Lung microvascular endothelial cell (primary cell): ENCODE measurements around the gene TANK. TPM values are rescaled to one million over a fixed set of nuclear protein-coding genes. Genes with fewer than 3 reads are reported as not detected.

Source experiments
- DNase-seq, 2 donors: peaks; one replicate each; pipeline versions ENCODE4 v3.0.0 to v3.0.0-alpha.2; 2010; ENCODE audit warnings: low read depth in 2 of 2
- total RNA-seq: library from RNA; depleted of rRNA; stranded (reverse); fragments of >200 nt; gene quantifications from 2 replicates; pipeline ENCODE4 v1.2.1, GENCODE V29; 2014

Gene TANK
- total RNA-seq, 1 donor from 2014 or later, result 63.1 TPM

DNA sequence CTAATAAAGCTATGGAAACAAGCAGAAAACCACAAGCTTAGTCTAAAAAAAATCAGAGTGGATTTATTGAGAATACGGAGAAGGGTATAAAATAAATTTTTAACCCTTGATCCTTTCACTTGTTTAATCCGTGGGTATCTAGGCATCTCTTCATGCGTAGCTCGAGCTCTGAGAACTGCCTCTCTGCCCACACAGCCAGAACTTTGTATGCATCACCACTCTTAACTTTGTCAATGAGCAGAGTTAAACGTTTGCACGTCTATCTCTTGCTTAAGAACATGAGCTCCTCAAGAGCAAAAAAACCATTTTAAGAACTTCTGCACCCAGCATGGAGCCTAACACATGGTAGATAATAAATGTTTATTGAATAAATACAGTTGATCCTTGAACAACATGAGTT, 26.9 kb upstream of the TANK start:
- DNase-seq, result no peak

DNA sequence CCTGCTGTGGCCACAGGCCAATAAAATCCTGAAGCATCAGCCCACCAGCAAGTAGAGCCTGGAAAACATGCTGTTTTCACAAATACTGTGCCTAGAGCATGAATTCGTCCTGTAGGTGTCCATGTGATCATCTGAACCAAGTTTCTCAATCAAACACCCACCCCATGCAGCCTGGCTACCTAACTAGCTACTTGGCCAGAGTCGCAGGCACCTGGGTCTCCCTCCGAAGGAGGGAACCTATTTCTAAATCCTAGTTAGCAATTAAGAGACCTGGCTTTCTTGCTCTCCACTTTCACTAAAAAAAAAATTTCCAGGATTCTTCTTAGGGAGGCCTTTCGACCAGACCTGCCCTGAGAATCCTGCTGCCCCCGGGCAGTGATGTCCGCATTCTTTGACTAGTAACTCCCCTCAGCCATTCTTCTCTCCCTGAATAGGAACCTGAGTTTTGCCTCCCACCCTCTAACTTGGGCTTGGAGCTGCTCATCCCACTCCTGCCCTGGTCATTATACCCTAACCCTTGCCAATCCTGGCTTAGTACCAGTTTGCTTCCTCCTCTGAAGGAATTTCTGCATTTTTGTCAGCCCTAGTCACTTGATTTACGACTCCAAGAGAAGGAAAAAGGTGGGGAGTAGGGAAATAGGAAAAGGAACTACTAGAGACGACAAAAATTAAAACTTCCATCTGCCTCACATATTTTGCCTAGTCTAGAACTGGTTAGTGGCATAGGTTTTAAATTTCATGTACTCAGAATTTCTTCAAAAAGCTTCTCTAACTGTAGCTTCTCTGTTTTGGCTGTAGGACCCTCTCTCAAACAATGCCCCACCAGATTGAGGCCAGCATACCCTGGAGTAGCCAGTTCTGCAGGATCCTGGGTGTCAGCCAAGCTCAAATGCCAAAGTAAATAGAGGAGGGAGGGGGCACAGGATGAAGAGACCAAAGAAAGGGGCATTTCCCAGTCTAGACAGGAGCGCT, 25.4 kb upstream of the TANK start:
- peak; percentile 48 to 66 for DNase-seq

DNA sequence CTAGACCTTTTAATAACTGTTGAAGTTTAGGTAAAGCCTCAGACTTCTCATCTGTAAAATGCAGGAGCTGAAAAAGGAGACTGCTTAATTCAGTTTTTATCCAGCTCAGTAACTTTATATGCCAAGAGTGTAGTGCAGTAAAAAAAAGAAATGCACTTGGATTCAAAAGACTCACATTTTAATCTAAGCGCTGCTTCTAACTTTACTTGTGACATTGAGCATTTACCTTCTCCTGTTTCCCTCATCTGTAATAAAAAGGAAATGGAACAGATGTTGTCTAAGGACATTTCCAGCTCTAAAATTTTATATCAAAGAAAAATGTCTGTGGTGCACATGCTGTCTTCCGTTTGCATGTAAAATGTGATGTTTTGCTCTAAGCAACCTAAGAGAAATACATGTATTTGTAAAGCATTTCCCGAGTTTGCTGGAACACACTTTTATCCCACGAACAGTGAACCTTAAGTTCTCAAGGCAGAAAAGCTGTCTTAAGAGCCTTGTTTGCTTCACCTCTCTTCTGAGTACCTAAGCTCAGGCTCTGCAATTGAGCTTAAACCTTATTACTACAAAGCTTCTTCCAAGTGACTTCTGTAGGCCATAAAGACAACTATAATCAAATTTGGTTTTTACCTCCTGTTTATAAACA, 24.2 kb upstream of the TANK start:
- DNase-seq, result no peak

DNA sequence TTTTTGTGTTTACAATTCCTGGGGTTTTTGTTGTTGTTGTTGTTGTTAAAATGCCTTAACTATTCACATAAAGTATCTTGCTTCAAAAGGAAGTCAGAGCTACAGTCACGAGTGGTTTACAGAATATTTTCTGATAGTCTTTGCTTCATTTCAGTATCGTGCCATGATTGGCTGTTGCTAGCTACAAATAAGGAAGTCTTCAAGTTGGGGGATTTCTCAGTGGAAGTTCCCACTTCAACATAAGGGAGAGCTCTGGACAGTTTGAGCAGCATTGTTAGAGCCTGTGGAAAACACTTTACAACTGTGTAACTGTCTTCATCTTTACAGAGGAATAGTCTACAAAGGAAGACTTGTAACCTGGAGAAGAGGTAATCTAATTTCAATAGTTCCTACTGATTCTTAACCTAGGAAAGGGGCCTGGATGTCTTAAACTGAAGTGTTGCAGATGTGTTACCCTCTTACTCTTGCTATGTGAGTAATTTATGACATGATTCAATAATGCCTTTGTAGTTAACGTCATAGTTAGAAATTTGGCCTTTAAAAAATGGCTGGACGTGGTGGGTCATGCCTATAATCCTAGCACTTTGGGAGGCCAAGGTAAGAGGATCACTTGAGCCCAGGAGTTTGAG, 23.4 kb upstream of the TANK start:
- DNase-seq, result peak in 1 of 2 donors; percentile 84

DNA sequence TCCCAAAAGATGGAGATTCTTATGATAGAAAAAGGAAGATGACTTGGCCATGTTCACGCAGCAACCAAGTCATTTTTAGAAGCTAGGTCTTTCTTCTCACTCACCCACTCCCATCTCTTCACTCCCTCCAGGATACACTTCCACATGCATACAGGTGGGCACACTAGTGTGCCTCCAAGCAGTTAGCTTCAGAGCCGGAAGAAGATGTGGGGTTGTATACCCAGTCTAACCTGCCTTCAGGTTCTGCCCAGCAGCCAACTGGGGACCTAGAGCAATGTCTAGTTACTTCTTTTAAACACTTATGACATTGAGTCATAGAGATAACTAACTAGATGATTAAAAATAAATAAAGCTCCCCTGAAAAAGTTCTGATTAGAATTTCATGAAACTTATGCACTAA, 21.8 kb upstream of the TANK start:
- no peak for DNase-seq

DNA sequence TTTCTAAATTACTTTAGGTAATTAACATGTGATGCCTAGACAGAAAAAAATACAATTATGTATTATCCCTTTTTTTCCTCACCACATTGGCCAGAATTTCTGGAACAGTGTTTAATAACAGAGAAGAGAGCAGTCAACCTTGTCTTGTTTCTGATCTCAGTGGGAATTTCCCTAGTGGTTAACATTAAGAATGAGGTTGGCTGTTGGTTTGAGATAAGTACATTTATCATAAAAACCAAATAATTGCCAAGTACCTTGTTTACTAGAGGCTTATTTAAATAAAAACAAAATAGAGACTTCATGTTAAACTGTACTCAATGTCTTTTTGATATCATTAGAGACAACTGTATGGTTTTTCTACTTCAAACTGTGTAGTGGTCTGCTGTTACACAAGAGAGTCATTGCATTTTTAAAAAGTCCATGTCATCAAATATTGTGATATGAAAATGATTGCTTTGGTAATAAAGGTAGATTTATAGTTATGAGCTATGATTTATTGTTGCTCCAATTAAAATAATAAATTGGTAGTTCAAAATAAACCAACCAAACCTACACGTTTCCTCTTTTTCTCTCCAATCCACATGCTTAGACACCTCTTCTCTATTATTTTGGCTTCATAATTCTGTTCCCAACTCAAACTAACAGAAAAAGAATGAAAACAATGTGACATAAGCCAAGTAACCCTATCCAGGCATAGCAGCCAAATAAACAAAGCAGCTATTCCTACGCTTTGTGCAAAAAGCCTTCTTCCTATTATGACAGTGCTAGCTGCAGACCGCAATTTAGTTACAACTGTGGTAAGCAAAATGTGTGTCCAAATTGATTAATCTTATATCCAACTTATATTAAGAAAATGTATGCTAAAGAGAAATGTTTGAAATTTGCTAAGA, 20.9 kb upstream of the TANK start:
- peak; percentile 64 to 74 for DNase-seq

DNA sequence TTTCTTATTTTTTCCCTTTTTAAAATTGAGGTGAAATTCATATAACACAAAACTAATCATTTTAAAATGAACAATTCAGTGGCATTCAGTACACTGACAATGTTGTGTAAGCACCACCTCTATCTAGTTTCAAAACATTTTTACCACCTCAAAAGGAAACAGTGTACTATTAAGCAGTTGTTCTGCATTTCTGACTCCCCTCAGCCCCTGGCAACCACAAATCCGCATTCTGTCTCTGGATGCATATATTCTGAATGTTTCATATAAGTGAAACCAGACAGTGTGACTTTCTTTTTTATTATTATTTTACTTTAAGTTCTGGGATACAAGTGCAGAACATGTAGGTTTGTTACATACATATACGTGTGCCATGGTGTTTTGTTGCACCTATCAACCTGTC, 19.2 kb upstream of the TANK start:
- DNase-seq, result no peak

DNA sequence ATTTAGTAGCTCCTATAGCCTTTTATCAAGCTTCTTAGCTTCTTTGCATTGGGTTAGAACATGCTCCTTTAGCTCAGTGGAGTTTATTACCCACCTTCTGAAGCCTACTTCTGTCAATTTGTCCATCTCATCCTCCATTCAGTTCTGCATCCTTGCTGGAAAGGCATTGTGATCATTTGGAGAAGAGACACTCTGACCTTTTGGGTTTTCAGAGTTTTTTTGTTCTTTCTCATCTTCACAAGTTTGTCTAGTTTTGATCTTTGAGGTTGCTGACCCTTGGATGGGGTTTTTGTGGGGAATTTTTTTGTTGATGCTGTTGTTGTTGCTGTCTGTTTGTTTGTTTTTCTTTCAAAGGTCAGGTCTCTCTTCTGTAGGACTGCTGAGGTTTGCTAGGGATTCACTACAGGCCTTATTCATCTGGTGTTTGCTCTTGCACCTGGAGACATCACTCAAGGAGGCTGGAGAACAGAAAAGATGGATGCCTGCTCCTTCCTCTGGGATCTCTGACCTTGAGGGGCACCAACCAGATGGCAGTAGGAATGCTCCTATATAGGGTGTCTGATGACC, 13.9 kb upstream of the TANK start:
- DNase-seq, result no peak

DNA sequence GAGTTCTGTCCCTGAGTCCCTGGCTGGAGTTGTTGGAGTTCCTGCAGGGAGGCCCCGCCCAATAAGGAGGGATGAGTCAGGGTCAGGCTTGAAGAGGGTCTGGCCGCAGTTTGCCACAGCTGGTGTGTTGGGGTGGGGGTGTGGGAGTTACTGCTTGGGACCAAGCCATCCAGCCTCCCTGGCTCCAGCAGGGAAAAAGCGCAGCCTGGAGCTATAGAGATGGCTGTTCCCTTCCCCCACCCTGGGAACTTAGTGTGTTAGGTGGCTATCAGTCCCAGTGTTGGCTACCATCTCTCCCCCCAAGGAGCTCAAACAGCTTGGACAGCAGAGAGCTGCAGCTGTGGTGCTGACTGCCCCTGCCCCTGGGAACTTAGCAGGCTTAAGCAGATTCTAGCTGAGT, 13.2 kb upstream of the TANK start:
- DNase-seq, result no peak

DNA sequence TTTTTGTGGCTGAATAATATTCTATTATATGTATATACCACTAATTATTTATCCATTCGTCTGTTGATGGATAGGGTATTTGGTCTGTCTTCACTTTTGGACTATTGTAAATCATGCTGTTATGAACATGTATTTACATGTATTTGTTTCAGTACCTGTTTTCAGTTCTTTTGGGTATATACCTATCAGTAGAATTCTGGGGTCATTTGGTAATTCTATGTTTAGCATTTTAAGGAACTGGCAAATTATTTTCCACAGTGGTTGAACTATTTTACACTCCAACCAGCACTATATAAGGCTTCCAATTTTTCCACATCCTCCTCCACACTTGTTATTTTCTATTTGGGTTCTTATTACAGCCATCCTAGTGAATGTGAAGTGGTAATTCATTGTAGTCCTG, 12.4 kb upstream of the TANK start:
- DNase-seq, result no peak

DNA sequence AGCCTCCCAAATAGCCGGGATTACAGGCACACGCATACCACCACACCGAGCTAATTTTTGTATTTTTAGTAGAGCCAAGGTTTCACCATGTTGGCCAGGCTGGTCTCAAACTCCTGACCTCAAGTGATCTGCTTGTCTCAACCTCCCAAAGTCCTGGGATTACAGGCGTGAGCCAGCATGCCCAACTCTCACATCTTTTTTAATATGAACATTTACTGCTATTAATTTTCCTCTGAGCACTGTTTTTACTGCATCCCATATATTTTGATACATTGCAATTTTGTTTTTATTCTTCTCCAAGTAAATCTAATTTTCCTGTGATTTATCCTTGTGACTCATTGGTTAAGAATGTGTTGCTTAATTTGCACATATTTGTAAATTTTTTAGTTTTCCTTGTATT, 9.5 kb upstream of the TANK start:
- no peak for DNase-seq

DNA sequence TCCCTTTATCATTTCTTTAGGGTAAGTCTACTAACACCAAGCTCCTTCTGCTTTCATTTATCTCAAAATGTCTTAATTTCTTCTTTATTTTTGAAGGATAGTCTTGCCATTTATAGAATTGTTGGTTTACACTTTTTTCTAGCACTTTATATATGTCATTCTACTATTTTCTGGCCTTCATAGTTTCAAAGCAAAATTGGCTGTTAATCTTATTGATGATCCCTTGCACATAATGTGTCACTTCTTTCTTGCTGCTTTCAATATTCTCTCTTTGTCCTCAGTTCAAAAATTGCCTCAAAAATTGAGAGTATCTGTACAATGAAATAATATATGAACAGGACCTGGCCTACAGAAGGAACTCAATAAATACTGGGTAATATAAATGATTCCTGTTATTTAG, 7.9 kb upstream of the TANK start:
- DNase-seq, result no peak

DNA sequence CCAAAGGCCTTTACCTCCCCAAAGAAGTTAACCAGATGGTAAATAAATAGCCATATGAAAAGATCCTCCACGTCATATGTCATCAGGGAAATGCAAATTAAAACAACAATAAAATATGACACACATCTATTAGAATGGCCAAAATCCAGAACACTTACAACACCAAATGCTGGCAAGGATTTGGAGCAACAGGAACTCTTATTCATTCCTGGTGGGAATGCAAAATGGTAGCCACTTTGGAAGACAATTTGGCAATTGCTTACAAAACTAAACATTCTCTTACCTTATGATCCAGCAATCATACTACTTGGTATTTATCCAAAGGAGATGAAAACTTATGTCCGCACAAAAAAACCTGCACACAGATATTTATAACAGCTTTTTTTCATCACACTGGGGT, 1.3 kb upstream of the TANK start:
- DNase-seq, result no peak

DNA sequence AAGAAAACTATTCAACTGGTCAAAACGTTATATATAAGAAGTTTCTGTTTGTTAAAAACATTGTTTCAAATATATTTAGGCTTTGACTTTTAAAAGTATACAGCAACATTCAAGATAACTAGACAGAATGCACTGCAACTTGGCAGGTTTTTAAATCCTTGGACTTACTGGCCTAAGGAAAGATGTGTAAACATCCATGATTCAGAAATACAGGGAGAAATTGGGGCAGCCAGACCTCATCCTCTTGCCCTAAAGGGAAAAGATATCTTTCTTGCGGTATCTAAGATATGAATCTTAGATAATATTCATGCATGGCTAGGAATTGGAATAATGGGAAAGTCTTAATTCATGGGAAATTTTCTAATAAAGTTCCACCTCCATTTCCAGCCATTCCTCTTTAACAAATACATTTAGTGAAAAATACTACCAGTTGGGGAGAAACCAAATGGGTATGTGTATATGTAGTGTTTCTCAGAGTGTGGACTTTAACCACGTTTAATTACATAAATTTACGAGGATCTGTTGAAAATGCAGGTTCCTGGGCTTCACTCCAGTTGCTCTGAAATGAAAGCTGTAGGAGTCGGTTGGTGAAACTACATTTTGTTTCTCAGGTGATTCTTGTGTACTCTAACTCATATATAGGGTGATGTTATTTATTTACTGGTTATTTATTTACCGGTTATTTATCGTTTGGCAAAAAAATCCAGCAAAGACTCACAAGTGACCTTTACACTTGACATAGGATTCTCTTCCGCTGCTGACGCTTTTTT, 587 bp upstream of the TANK start:
- DNase-seq, result no peak

DNA sequence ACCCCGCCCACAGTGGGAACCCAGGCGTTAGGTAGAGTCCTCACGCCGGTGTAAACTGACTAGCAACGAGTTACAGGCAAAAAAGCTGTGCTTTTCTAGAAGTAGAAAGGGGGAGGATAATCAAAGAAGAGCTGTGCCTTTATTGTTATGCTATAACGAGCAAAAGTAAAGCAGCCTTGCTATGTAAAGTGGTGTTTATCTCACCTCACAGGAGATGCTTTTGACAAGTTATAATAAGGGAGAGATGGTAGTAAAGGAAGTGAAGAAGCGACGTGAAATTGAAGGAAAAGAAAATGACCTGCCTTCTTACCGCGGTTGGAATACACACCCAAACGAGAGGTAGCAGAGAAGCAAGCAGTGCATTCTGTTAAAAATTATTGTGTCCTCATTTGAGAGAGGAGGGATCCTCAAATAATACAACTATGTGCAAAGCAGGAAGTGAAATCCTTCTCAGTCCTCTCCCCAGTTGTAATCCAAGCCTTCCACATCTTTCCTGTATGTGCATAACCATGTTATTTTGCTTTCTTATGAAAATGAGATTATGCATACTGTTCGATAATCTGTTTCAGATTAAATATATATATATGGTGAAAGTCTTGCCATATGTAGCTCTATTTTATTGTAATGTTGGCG, 962 bp downstream of the TANK start:
- peak in 1 of 2 donors; percentile 18 for DNase-seq

DNA sequence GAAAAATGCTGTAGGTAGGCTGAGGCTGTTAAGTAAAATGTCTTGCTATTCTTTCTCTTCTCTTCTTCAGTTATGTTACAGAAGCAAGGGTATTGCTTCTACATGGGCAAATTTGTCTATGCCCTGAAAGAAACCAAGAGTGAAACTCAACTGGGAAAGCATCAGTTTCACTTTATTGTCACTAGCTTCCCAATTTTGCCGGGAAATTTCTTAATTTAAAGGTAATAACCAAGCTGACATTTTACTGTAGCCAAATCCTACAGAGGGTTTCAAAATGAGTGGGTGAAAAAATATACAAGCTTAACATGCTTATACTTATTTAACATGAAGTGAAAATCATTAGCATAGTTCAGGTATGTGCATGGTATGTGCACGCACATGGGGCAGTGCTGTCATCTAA, 3.2 kb downstream of the TANK start:
- no peak for DNase-seq

DNA sequence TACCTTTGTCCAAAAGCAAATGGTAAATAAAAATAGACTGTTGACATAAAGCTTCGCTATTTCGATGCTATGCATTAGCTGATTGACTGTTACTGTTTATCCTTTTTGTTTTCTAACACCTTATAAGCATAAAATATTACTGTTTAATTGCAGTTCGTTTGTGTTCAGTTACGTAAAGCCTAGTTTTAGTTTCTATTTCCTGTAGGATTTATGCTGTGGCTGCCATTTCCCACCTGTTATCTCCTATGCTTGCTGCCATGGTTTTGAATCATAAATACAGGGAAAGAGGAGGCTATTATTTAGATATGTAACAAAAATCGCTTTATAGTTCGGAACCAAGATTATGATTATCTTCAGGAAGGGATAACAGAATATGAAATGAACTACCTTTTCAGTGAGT, 3.9 kb downstream of the TANK start:
- no peak for DNase-seq

DNA sequence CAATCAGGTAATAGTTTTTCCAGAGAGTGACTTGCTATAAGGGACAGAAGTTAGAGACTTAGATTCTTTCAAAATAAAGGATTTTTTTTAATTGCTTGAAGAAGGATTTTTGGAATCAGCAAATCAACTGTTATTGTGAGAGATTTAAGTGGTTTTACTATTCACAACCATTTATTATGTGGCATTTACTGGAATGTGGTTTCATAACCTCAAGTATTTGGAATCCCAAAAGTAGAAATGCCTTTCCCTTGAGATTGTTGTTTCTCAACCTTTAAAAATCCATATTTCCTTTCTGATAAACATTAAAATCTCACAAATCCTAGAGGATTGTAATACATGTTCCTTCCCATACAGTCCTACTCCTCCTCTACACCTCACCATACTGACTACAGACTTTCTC, 5.0 kb downstream of the TANK start:
- no peak for DNase-seq

DNA sequence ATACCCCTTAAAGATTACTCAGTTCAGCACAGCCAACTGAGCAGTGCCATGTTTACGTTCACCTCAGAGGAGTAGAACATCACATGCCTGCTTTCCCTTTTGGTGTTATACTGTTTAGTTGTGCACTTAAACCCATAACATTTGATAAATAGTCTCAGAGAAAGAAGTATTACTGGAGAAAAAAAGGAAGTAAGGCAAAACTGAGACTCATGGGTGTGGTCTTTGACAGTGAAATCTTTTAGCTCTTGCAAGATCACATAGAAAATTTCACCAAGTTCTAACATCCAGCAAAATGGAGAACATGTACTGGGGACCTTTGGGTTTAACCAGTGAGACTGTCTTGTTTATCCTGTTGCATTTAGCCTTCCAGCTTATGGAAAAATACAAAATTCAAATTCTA, 5.6 kb downstream of the TANK start:
- no peak for DNase-seq
